Suppressor macrophage treated with lipopolysaccharide for 4 hours (primary cell): ENCODE data around the gene GRID2.

Experiments used
- DNase-seq: peaks from one replicate; pipeline ENCODE4 v3.0.0-alpha.2; 2020

The GRID2 gene

GRCh38 chr4:92535599-92535998 lies 231.8 kb downstream of the GRID2 start:
- DNase-seq, result no peak

- DNase-seq, result no peak
These were observed 247.8 kb downstream of the GRID2 start for GRCh38 chr4:92551616-92552015.

- DNase-seq, result no peak
These were observed 262.5 kb downstream of the GRID2 start for GRCh38 chr4:92566269-92566668.

- no peak for DNase-seq
These were observed 277.1 kb downstream of the GRID2 start for GRCh38 chr4:92580816-92581215.

- no peak for DNase-seq
These were observed 295.3 kb downstream of the GRID2 start for GRCh38 chr4:92599044-92599443.

GRCh38 chr4:92600638-92601037 lies 296.9 kb downstream of the GRID2 start:
- DNase-seq, result no peak

GRCh38 chr4:92606227-92606626 lies 302.5 kb downstream of the GRID2 start:
- no peak for DNase-seq

- DNase-seq, result no peak
These were observed 311.3 kb downstream of the GRID2 start for GRCh38 chr4:92615049-92615448.

- no peak for DNase-seq
These were observed 315.2 kb downstream of the GRID2 start for GRCh38 chr4:92618968-92619367.

- DNase-seq, result no peak
These were observed 325.5 kb downstream of the GRID2 start for GRCh38 chr4:92629302-92629701.

- DNase-seq, result no peak
These were observed 331.1 kb downstream of the GRID2 start for GRCh38 chr4:92634882-92635281.

GRCh38 chr4:92636038-92636806 lies 332.5 kb downstream of the GRID2 start:
- no peak for DNase-seq

- no peak for DNase-seq
These were observed 337.6 kb downstream of the GRID2 start for GRCh38 chr4:92641409-92641808.

- no peak for DNase-seq
These were observed 343.1 kb downstream of the GRID2 start for GRCh38 chr4:92646826-92647225.

GRCh38 chr4:92651536-92651935 lies 347.8 kb downstream of the GRID2 start:
- DNase-seq, result no peak

- no peak for DNase-seq
These were observed 350.3 kb downstream of the GRID2 start for GRCh38 chr4:92654084-92654483.

GRCh38 chr4:92657695-92658094 lies 353.9 kb downstream of the GRID2 start:
- DNase-seq, result no peak

GRCh38 chr4:92658318-92658717 lies 354.6 kb downstream of the GRID2 start:
- DNase-seq, result no peak

- DNase-seq, result no peak
These were observed 374.0 kb downstream of the GRID2 start for GRCh38 chr4:92677805-92678204.

GRCh38 chr4:92678292-92678691 lies 374.5 kb downstream of the GRID2 start:
- no peak for DNase-seq

- no peak for DNase-seq
These were observed 375.4 kb downstream of the GRID2 start for GRCh38 chr4:92679149-92679548.

- no peak for DNase-seq
These were observed 410.9 kb downstream of the GRID2 start for GRCh38 chr4:92714640-92715039.

GRCh38 chr4:92733231-92733630 lies 429.5 kb downstream of the GRID2 start:
- DNase-seq, result no peak

GRCh38 chr4:92735025-92735665 lies 431.4 kb downstream of the GRID2 start:
- DNase-seq, result no peak

GRCh38 chr4:92760433-92760832 lies 456.7 kb downstream of the GRID2 start:
- no peak for DNase-seq
